Esophagus squamous epithelium (tissue), 4 donors: Measurements from ENCODE around the gene ADARB2.

ENCODE experiments used
- POLR2A ChIP-seq, 4 donors: fragments of 450-650 bp; IDR thresholded peaks; one replicate each; pipeline ENCODE4 v1.6.1; 2017; ENCODE audit warnings: antibody characterized with exemption in 4 of 4, mild to moderate bottlenecking in 4 of 4, moderate library complexity in 3 of 4
- TF ChIP-seq, protein P1 (sequence below), 6 experiments: fragments of 450-650 bp in 4 of 6; fragments of 200-600 bp in 2 of 6; sonication (generic) in 2 of 6; IDR thresholded peaks; one replicate each; pipeline ENCODE4 v1.5.1; 2016 to 2019; ENCODE audit warnings: antibody characterized with exemption in 6 of 6, mild to moderate bottlenecking in 4 of 6, moderate library complexity in 4 of 6

DNA sequence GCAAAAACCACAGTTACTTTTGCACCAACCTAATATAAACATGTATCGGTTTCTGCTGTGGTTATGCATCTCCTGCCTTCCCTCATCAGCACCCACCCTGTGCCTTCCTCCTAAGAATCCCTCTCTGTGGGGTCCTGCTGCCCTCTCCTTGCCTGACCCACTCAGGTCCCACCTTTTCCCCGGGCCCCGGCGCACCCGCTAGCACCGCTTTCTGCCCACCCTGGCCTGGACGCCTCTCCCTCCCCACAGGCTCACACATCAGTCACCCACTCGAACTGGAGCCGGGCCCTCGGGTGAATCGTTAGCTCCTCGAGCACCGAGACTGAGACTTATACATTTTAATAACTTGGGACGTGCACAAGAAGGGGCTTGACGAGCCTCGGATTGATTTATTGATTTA lies 110.5 kb downstream of the ADARB2 start:
- TF ChIP-seq, protein P1, sequence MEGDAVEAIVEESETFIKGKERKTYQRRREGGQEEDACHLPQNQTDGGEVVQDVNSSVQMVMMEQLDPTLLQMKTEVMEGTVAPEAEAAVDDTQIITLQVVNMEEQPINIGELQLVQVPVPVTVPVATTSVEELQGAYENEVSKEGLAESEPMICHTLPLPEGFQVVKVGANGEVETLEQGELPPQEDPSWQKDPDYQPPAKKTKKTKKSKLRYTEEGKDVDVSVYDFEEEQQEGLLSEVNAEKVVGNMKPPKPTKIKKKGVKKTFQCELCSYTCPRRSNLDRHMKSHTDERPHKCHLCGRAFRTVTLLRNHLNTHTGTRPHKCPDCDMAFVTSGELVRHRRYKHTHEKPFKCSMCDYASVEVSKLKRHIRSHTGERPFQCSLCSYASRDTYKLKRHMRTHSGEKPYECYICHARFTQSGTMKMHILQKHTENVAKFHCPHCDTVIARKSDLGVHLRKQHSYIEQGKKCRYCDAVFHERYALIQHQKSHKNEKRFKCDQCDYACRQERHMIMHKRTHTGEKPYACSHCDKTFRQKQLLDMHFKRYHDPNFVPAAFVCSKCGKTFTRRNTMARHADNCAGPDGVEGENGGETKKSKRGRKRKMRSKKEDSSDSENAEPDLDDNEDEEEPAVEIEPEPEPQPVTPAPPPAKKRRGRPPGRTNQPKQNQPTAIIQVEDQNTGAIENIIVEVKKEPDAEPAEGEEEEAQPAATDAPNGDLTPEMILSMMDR (IDR thresholded peaks at IDR 0.05), result no peak
- TF ChIP-seq POLR2A (IDR thresholded peaks at IDR 0.05), result no peak
